OCI-LY7 (cell line): ENCODE data around the gene DCC. TPM values are rescaled to one million over a fixed set of nuclear protein-coding genes. Genes with fewer than 3 reads are reported as not detected.

ENCODE experiments used
- BruUV-seq: library from RNA; stranded (reverse); fragments of 400-500 nt; replicated peaks from 2 replicates; lab custom pipeline; 2021; lab: Mats Ljungman, UMichigan
- CTCF ChIA-PET: fragments of 300-600 bp; sonication (Branson Sonifier 250); formaldehyde crosslinking; loops from one replicate; lab custom pipeline; 2022; ENCODE audit warnings: antibody characterized with exemption; ENCODE audit not compliant: unreplicated experiment; lab: Charles Lee
- POLR2A ChIA-PET: fragments of 300-600 bp; sonication (Branson Sonifier 250); formaldehyde crosslinking; loops from one replicate; lab custom pipeline; 2022; ENCODE audit warnings: antibody characterized with exemption; lab: Charles Lee
- DNase-seq: peaks from one replicate; pipeline ENCODE4 v3.0.0-alpha.2; 2015; ENCODE audit warnings: low spot score
- H2AFZ ChIP-seq: fragments of 200-600 bp; sonication (generic), shearing (Covaris generic); 2 replicates; pipeline ENCODE4 v1.6.1; 2014; ENCODE audit warnings: mild to moderate bottlenecking, antibody characterized with exemption, low read length, moderate library complexity
- H3K27ac ChIP-seq: fragments of 200-600 bp; sonication (generic); 2 replicates; pipeline ENCODE4 v1.5.1; 2014; ENCODE audit warnings: mixed run types, low read depth, mild to moderate bottlenecking, moderate library complexity, low read length, inconsistent platforms; ENCODE audit not compliant: poor library complexity, severe bottlenecking
- H3K36me3 ChIP-seq: fragments of 200-600 bp; sonication (generic); 2 replicates; pipeline ENCODE4 v1.6.1; 2014; ENCODE audit warnings: mild to moderate bottlenecking, antibody characterized with exemption, low read length, moderate library complexity, mixed read lengths; ENCODE audit not compliant: insufficient read depth
- H3K4me1 ChIP-seq: fragments of 200-600 bp; sonication (generic); 2 replicates; pipeline ENCODE4 v1.5.1; 2014; ENCODE audit warnings: mild to moderate bottlenecking, low read length; ENCODE audit not compliant: insufficient read depth, poor library complexity, severe bottlenecking
- H3K4me2 ChIP-seq: fragments of 200-600 bp; sonication (generic); 2 replicates; pipeline ENCODE4 v1.6.1; 2014; ENCODE audit warnings: mild to moderate bottlenecking, low read length
- H3K4me3 ChIP-seq: fragments of 200-600 bp; sonication (generic); 2 replicates; pipeline ENCODE4 v1.5.1; 2014; ENCODE audit warnings: mild to moderate bottlenecking, low read depth, low read length; ENCODE audit not compliant: poor library complexity, severe bottlenecking
- H3K79me2 ChIP-seq: fragments of 200-600 bp; sonication (generic); 2 replicates; pipeline ENCODE4 v1.6.1; 2016; ENCODE audit warnings: low read depth, mild to moderate bottlenecking, low read length, moderate library complexity, mixed read lengths; ENCODE audit not compliant: insufficient read depth
- H3K9me2 ChIP-seq: fragments of 200-600 bp; sonication (generic); 2 replicates; pipeline ENCODE4 v1.6.1; 2016; ENCODE audit warnings: mild to moderate bottlenecking, low read length, mixed read lengths; ENCODE audit not compliant: insufficient read depth
- H3K9me3 ChIP-seq: fragments of 200-600 bp; sonication (generic); 2 replicates; pipeline ENCODE4 v1.6.1; 2014; ENCODE audit warnings: mild to moderate bottlenecking, mixed run types, low read length, mixed read lengths
- H4K20me1 ChIP-seq: fragments of 200-600 bp; sonication (generic); 2 replicates; pipeline ENCODE4 v1.6.1; 2014; ENCODE audit warnings: mild to moderate bottlenecking, antibody characterized with exemption, low read length, moderate library complexity, mixed read lengths; ENCODE audit not compliant: insufficient read depth
- EZH2phosphoT487 ChIP-seq: fragments of 200-600 bp; sonication (generic); IDR thresholded peaks from 2 replicates; pipeline ENCODE4 v1.6.1; 2018; ENCODE audit warnings: low read depth, borderline replicate concordance, mild to moderate bottlenecking, mixed run types, antibody characterized with exemption, low read length, moderate library complexity, mixed read lengths
- intact Hi-C: fragments of 100-400 bp; cut with micrococcal nuclease; formaldehyde crosslinking; loops from one replicate; pipeline ENCODE4 v1.10.0; 2022; ENCODE audit not compliant: unreplicated experiment
- total RNA-seq, 2 experiments: library from RNA; depleted of rRNA in 1 of 2; stranded (reverse); fragments of >200 nt in 1 of 2; shearing (Covaris generic) in 1 of 2; gene quantifications; 2 replicates each; pipeline ENCODE4 v1.2.3, GENCODE V29; 2014 to 2022
- TF ChIP-seq, protein P1 (sequence below): fragments of 200-600 bp; sonication (generic); conservative IDR thresholded peaks from 2 replicates; pipeline ENCODE4 v1.5.1; 2014; ENCODE audit warnings: mild to moderate bottlenecking, antibody characterized with exemption, low read length, moderate library complexity, mixed read lengths

The DCC gene
- total RNA-seq, 2 experiments from 2014 or later = not detected

DNA sequence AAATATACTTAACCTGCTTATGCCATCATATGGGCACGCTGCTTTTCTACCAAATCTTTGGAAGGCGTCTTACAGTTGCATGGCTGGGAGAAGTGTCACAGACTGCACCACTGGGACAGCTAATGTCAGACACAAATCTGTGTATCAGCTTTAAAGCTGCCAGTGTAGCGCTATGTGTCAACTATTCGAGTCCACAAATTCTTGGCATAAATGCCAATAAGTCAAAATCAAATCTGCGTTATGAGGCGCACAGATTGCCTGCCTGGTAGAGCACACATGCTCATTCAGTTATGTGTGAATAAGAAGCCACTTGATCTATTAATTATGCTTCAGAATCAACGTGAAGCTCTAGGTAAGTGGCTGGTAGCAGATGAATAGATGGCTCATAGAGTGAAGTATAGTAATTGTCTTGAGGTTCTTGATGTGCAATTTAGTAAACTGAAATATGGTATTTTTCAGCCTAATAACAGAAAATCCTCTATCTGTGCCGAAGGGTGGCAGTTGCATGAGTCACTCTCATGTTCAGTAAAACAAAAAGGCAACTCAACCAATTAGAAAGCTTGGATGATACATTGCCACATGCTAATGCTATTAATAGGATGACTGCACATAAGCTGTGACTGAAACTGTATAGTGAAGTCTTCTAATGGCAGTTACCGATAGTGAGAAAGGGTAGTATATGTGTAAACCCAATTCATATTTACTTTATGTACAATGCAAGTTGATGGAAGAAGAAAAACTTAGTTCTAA, 52.0 kb downstream of the DCC start:
- H3K9me2 ChIP-seq = no peaks in the 10 kb centered on the region
- H3K79me2 ChIP-seq = no peaks in the 10 kb centered on the region
- H3K27ac ChIP-seq = no peak overlapping the region
- TF ChIP-seq, protein P1, sequence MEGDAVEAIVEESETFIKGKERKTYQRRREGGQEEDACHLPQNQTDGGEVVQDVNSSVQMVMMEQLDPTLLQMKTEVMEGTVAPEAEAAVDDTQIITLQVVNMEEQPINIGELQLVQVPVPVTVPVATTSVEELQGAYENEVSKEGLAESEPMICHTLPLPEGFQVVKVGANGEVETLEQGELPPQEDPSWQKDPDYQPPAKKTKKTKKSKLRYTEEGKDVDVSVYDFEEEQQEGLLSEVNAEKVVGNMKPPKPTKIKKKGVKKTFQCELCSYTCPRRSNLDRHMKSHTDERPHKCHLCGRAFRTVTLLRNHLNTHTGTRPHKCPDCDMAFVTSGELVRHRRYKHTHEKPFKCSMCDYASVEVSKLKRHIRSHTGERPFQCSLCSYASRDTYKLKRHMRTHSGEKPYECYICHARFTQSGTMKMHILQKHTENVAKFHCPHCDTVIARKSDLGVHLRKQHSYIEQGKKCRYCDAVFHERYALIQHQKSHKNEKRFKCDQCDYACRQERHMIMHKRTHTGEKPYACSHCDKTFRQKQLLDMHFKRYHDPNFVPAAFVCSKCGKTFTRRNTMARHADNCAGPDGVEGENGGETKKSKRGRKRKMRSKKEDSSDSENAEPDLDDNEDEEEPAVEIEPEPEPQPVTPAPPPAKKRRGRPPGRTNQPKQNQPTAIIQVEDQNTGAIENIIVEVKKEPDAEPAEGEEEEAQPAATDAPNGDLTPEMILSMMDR = no peak
- no peak for TF ChIP-seq EZH2phosphoT487
- intact Hi-C loops = no loop called here
- H3K9me3 ChIP-seq = no peaks in the 10 kb centered on the region
- H4K20me1 ChIP-seq = no peaks in the 10 kb centered on the region
- H3K36me3 ChIP-seq = no peaks in the 10 kb centered on the region
- H2AFZ ChIP-seq = no peak overlapping the region
- ChIA-PET POLR2A (no interaction called here), CTCF (no interaction called here)
- H3K4me1 ChIP-seq = no peaks in the 10 kb centered on the region
- H3K4me3 ChIP-seq = no peak overlapping the region
- no peak for DNase-seq
- BruUV-seq = no TSS peak
- H3K4me2 ChIP-seq = no peak overlapping the region

DNA sequence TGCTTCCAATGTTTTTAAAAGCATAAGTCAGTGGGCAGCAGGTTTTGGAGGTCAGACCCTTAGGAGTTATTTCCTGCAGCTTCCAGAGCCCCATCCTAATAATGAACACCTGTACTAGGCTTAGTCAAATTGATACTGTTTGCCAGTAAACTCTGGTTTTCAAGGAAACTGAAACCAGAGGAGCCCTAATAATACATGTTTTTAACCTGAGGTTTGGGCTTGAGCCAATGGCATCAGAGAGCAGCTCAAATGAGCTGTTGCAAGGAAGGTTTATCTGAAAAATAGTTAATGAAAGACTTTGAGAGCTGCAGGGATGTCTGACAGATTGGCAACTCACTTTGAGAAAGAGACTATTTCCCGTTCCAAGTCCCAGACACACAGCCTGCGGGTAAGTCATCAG, 54.6 kb downstream of the DCC start:
- Histone ChIP-seq H3K79me2 (no peaks in the 10 kb centered on the region), H3K4me3 (no peak overlapping the region), H3K27ac (no peak overlapping the region), H4K20me1 (no peaks in the 10 kb centered on the region), H3K9me3 (no peaks in the 10 kb centered on the region), H3K36me3 (no peaks in the 10 kb centered on the region), H3K9me2 (no peaks in the 10 kb centered on the region), H3K4me1 (no peaks in the 10 kb centered on the region), H3K4me2 (no peak overlapping the region), H2AFZ (no peak overlapping the region)
- CTCF ChIA-PET = no interaction called here
- POLR2A ChIA-PET = no interaction called here
- TF ChIP-seq EZH2phosphoT487 = no peak
- TF ChIP-seq, protein P1 = no peak
- DNase-seq = no peak
- intact Hi-C loops = no loop called here
- BruUV-seq = no TSS peak

GRCh38 chr18:52395146-52395852, 55.3 kb downstream of the DCC start:
- CTCF ChIA-PET = no interaction called here
- no peaks in the 10 kb centered on the region for H3K4me1 ChIP-seq
- H4K20me1 ChIP-seq = no peaks in the 10 kb centered on the region
- intact Hi-C loops = no loop called here
- DNase-seq = no peak
- BruUV-seq = no TSS peak
- no peaks in the 10 kb centered on the region for H3K9me2 ChIP-seq
- no peak overlapping the region for H3K27ac ChIP-seq
- H2AFZ ChIP-seq = no peak overlapping the region
- TF ChIP-seq, protein P1 = no peak
- no peak for TF ChIP-seq EZH2phosphoT487
- no peaks in the 10 kb centered on the region for H3K9me3 ChIP-seq
- no peaks in the 10 kb centered on the region for H3K36me3 ChIP-seq
- no peaks in the 10 kb centered on the region for H3K79me2 ChIP-seq
- H3K4me2 ChIP-seq = no peak overlapping the region
- no peak overlapping the region for H3K4me3 ChIP-seq
- POLR2A ChIA-PET = no interaction called here
